ENCODE results near the gene FSTL4. TPM values are rescaled to one million over a fixed set of nuclear protein-coding genes. Genes with fewer than 3 reads are reported as not detected.

Gene FSTL4
- total RNA-seq, 4 donors from 2014 or later = 0.27 TPM; not detected in 3

- Histone ChIP-seq H3K36me3 (no peaks in the 10 kb centered on the region), H3K27ac (no peak overlapping the region), H3K9me3 (no peaks in the 10 kb centered on the region), H3K4me3 (no peak overlapping the region), H3K4me1 (no peaks in the 10 kb centered on the region), H3K27me3 (no peaks in the 10 kb centered on the region)
- TF ChIP-seq POLR2A (IDR thresholded peaks at IDR 0.05) (no peak), EP300 (IDR thresholded peaks at IDR 0.05; ENCODE audit: low read depth) (no peak), CTCF (IDR thresholded peaks at IDR 0.05) (no peak), POLR2AphosphoS5 (IDR thresholded peaks at IDR 0.05) (no peak)
- in situ Hi-C loops (cut with MboI; ENCODE audit: low pct_ligation_motif_present in 1 of 4, low pct_unique_long_range_greater_than_20kb in 1 of 4, low sequenced_read_pairs in 3 of 4) = no loop called here
- WGBS, 2 donors (ENCODE audit: low coverage in 1 of 2) = 94% methylated on average over 11 of the region's 11 CpGs; no CpG with 5 or more reads in 1 of the 2 donors
- intact Hi-C loops (cut with DNase I; ENCODE audit: low total_unique reads) = no loop called here
- no peak for DNase-seq
Measured at GRCh38 chr5:133328800-133329199, 283.5 kb downstream of the FSTL4 start.

DNA sequence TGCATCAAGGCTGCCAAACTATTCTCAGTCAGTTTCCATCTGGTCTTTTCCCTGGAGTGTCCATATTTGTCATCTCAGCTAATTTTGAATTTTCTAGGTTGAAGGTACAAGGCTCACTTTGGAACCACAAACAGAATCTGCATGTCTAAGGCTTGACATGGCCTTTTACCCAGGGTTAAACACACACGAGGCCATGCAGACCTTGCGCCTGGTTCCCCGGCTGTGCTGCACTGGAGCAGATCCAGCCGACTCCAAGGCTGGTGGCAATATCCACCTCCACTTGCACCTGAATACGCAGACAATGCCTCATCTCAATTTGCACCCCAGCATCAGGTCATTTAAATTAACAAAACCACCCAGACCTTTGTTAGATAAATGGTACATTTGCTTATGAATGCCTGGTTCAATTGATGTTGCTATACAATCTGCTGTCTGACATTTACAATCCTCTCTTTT, 284.4 kb downstream of the FSTL4 start:
- WGBS, 2 donors (ENCODE audit: low coverage in 1 of 2) = 80 to 88% methylated on average over 1 to 5 of the region's 5 CpGs
- no peak for DNase-seq
- no peaks in the 10 kb centered on the region for H3K36me3 ChIP-seq
- no peak for TF ChIP-seq POLR2A (IDR thresholded peaks at IDR 0.05)
- no peak for TF ChIP-seq POLR2AphosphoS5 (IDR thresholded peaks at IDR 0.05)
- no peak for TF ChIP-seq EP300 (IDR thresholded peaks at IDR 0.05; ENCODE audit: low read depth)
- TF ChIP-seq CTCF (IDR thresholded peaks at IDR 0.05) = no peak
- intact Hi-C loops (cut with DNase I; ENCODE audit: low total_unique reads) = no loop called here
- H3K27ac ChIP-seq = no peak overlapping the region
- no peaks in the 10 kb centered on the region for H3K9me3 ChIP-seq
- in situ Hi-C loops (cut with MboI; ENCODE audit: low pct_ligation_motif_present in 1 of 4, low pct_unique_long_range_greater_than_20kb in 1 of 4, low sequenced_read_pairs in 3 of 4) = no loop called here
- no peaks in the 10 kb centered on the region for H3K27me3 ChIP-seq
- no peaks in the 10 kb centered on the region for H3K4me1 ChIP-seq
- H3K4me3 ChIP-seq = no peak overlapping the region

- in situ Hi-C loops (cut with MboI; ENCODE audit: low pct_ligation_motif_present in 1 of 4, low pct_unique_long_range_greater_than_20kb in 1 of 4, low sequenced_read_pairs in 3 of 4) (no loop called here), intact Hi-C loops (cut with DNase I; ENCODE audit: low total_unique reads) (no loop called here)
- WGBS, 2 donors (ENCODE audit: low coverage in 1 of 2) = 88% methylated on average over 5 of the region's 5 CpGs; no CpG with 5 or more reads in 1 of the 2 donors
Measured at GRCh38 chr5:133326361-133326760, 286.0 kb downstream of the FSTL4 start.

GRCh38 chr5:133325864-133326263, 286.5 kb downstream of the FSTL4 start:
- Histone ChIP-seq H3K4me1 (no peaks in the 10 kb centered on the region), H3K4me3 (no peak overlapping the region), H3K27ac (no peak overlapping the region), H3K27me3 (no peaks in the 10 kb centered on the region), H3K9me3 (no peaks in the 10 kb centered on the region), H3K36me3 (no peaks in the 10 kb centered on the region)
- in situ Hi-C loops (cut with MboI; ENCODE audit: low pct_ligation_motif_present in 1 of 4, low pct_unique_long_range_greater_than_20kb in 1 of 4, low sequenced_read_pairs in 3 of 4) (no loop called here), intact Hi-C loops (cut with DNase I; ENCODE audit: low total_unique reads) (no loop called here)
- WGBS, 2 donors (ENCODE audit: low coverage in 1 of 2) = 85 to 94% methylated on average over 3 to 5 of the region's 5 CpGs
- no peak for DNase-seq
- no peak for TF ChIP-seq POLR2AphosphoS5 (IDR thresholded peaks at IDR 0.05)
- no peak for TF ChIP-seq POLR2A (IDR thresholded peaks at IDR 0.05)
- TF ChIP-seq CTCF (IDR thresholded peaks at IDR 0.05) = no peak
- no peak for TF ChIP-seq EP300 (IDR thresholded peaks at IDR 0.05; ENCODE audit: low read depth)

More at GRCh38 chr5:133326361-133326760, 286.0 kb downstream of the FSTL4 start:
- no peaks in the 10 kb centered on the region for H3K9me3 ChIP-seq
- no peak overlapping the region for H3K27ac ChIP-seq
- no peaks in the 10 kb centered on the region for H3K4me1 ChIP-seq
- no peak overlapping the region for H3K4me3 ChIP-seq
- no peaks in the 10 kb centered on the region for H3K27me3 ChIP-seq
- H3K36me3 ChIP-seq = no peaks in the 10 kb centered on the region
- DNase-seq = no peak
- TF ChIP-seq EP300 (IDR thresholded peaks at IDR 0.05; ENCODE audit: low read depth) = no peak
- no peak for TF ChIP-seq POLR2A (IDR thresholded peaks at IDR 0.05)
- TF ChIP-seq POLR2AphosphoS5 (IDR thresholded peaks at IDR 0.05) = no peak
- TF ChIP-seq CTCF (IDR thresholded peaks at IDR 0.05) = no peak

Measured in transverse colon (tissue), 4 donors.